HepG2 (cell line): Measurements from ENCODE around the gene PYCARD. TPM values are rescaled to one million over a fixed set of nuclear protein-coding genes. Genes with fewer than 3 reads are reported as not detected.
A peak's percentile ranks its signal among the peaks of the same experiment; 100 is the strongest.

Experiments used
- CBX2 ChIP-seq, 2 experiments: fragments of 200-600 bp in 1 of 2; sonication (generic); formaldehyde crosslinking in 1 of 2; IDR thresholded peaks; 2 replicates each; pipeline versions ENCODE4 v1.7.0 to v1.8.1; 2018 to 2022; ENCODE audit warnings: low read depth in 2 of 2, low read length in 1 of 2, mild to moderate bottlenecking in 1 of 2, missing genetic modification reagents in 1 of 2
- HIC2 ChIP-seq: sonication (generic); formaldehyde crosslinking; IDR thresholded peaks from 2 replicates; pipeline ENCODE4 v1.9.0; 2022; ENCODE audit warnings: low read depth, missing genetic modification reagents
- HNF4G ChIP-seq, 2 experiments: sonication (generic) in 1 of 2; formaldehyde crosslinking in 1 of 2; IDR thresholded peaks; 2 replicates each; pipeline versions ENCODE4 v1.4.0 to v1.6.1; 2011 to 2020; ENCODE audit warnings: borderline replicate concordance in 2 of 2, low read depth in 2 of 2, mild to moderate bottlenecking in 2 of 2, low read length in 1 of 2, missing genetic modification reagents in 1 of 2, moderate library complexity in 1 of 2
- NKX3-1 ChIP-seq: sonication (generic); formaldehyde crosslinking; IDR thresholded peaks from 2 replicates; pipeline ENCODE4 v1.5.0; 2020; ENCODE audit warnings: missing genetic modification reagents
- NR2C2 ChIP-seq: sonication (generic); formaldehyde crosslinking; IDR thresholded peaks from 2 replicates; pipeline ENCODE4 v1.4.0; 2020; ENCODE audit warnings: missing genetic modification reagents, mild to moderate bottlenecking, moderate library complexity, borderline replicate concordance
- NR2F6 ChIP-seq, 2 experiments: IDR thresholded peaks; 2 replicates each; pipeline ENCODE4 v1.6.1; 2016; ENCODE audit warnings: antibody characterized with exemption in 1 of 2, mild to moderate bottlenecking in 1 of 2
- SOX5 ChIP-seq: IDR thresholded peaks from 2 replicates; pipeline ENCODE4 v1.6.1; 2016; ENCODE audit warnings: borderline replicate concordance
- ZMYM2 ChIP-seq: sonication (generic); formaldehyde crosslinking; IDR thresholded peaks from 2 replicates; pipeline ENCODE4 v1.8.0; 2022; ENCODE audit warnings: mild to moderate bottlenecking, missing genetic modification reagents
- ZNF337 ChIP-seq: sonication (generic); formaldehyde crosslinking; IDR thresholded peaks from 2 replicates; pipeline ENCODE4 v1.5.1; 2020; ENCODE audit warnings: missing genetic modification reagents, low read depth, mild to moderate bottlenecking, borderline replicate concordance
- ZNF441 ChIP-seq: sonication (generic); formaldehyde crosslinking; IDR thresholded peaks from 2 replicates; pipeline ENCODE4 v1.7.0; 2021; ENCODE audit warnings: missing genetic modification reagents, borderline replicate concordance
- ZNF672 ChIP-seq: sonication (generic); formaldehyde crosslinking; IDR thresholded peaks from 2 replicates; pipeline ENCODE4 v1.8.1; 2022; ENCODE audit warnings: missing genetic modification reagents
- ZSCAN21 ChIP-seq: sonication (generic); formaldehyde crosslinking; IDR thresholded peaks from 2 replicates; pipeline ENCODE4 v1.8.0; 2022; ENCODE audit warnings: mild to moderate bottlenecking, missing genetic modification reagents, moderate library complexity, borderline replicate concordance
- polyA plus RNA-seq, 8 experiments: library from polyadenylated mRNA; depleted of rRNA in 3 of 8; stranded (reverse) in 7 of 8; unstranded in 1 of 8; fragments of >200 nt; fragmentation: Illumina TruSeq in 4 of 8; extraction: Trizol in 4 of 8; gene quantifications; 2 replicates each; pipeline versions ENCODE4 v1.2.1 to v1.2.3, GENCODE V29; 2011 to 2016; ENCODE audit warnings: low read depth in 4 of 8, missing spikeins in 1 of 8, mixed read lengths in 1 of 8; ENCODE audit not compliant: insufficient read depth in 1 of 8
- total RNA-seq, 5 experiments: library from RNA; depleted of rRNA; stranded (reverse); fragments of >200 nt; fragmentation: Illumina TruSeq; extraction: Trizol; gene quantifications; 2 replicates each; pipeline ENCODE4 v1.2.3, GENCODE V29; 2016; ENCODE audit warnings: low read depth in 1 of 5
- TF ChIP-seq, protein P1 (sequence below): sonication (generic); formaldehyde crosslinking; IDR thresholded peaks from 2 replicates; pipeline ENCODE4 v1.4.0; 2020; ENCODE audit warnings: missing genetic modification reagents, low read depth, mild to moderate bottlenecking, borderline replicate concordance

Gene PYCARD
- total and polyA plus RNA-seq, 2 of the 13 experiments (the other 11 are each of a cell fraction or from before 2014, with no cell fraction given), result 4.8 to 9.2 TPM

DNA sequence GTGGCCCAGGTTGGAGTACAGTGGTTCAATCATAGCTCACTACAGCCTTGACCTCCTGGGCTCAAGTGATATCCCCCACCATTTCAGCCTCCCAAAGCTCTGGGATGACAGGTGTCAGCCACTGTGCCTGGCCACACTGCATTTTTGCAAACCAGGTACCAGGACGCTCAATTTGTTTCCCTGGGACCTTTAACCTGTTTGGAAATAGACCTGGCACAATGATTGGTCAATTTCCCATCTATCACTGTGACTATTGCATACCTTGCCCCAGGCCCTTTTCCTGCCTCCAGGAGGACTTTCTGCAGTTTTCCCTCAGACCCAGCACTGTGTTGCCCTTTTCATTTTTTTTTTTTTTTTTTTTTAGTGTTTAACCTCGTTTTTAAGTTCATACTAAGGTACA lies 33.7 kb downstream of the PYCARD start (continued):
- TF ChIP-seq HIC2 (CRISPR knock-in tag) (0 out of 2 replicates have a peak, but pooled peaks have one; percentile 17), CBX2 (IDR thresholded peaks at IDR 0.05; ENCODE audit: low read depth, low read length) (no peak), CBX2 (CRISPR knock-in tag; IDR thresholded peaks at IDR 0.05; ENCODE audit: low read depth) (no peak), ZNF672 (CRISPR knock-in tag) (no peak), ZNF337 (CRISPR knock-in tag) (no peak), NR2F6 (IDR thresholded peaks at IDR 0.05) (no peak), NR2F6 (CRISPR knock-in tag; IDR thresholded peaks at IDR 0.05) (peak; percentile 57; the same call in 1 of the 2 replicates), NKX3-1 (CRISPR knock-in tag) (no peak), HNF4G (IDR thresholded peaks at IDR 0.05; ENCODE audit: borderline replicate concordance, low read depth, low read length) (peak; percentile 43; the same call in 1 of the 2 replicates), HNF4G (CRISPR knock-in tag; IDR thresholded peaks at IDR 0.05; ENCODE audit: borderline replicate concordance, low read depth) (no peak), ZSCAN21 (CRISPR knock-in tag) (no peak), ZMYM2 (no peak), ZNF441 (CRISPR knock-in tag) (0 out of 2 replicates have a peak, but pooled peaks have one; percentile 22), SOX5 (CRISPR knock-in tag) (peak; percentile 1; the same call in 1 of the 2 replicates), NR2C2 (CRISPR knock-in tag) (peak; percentile 51; the same call in 1 of the 2 replicates)
- TF ChIP-seq, protein P1, sequence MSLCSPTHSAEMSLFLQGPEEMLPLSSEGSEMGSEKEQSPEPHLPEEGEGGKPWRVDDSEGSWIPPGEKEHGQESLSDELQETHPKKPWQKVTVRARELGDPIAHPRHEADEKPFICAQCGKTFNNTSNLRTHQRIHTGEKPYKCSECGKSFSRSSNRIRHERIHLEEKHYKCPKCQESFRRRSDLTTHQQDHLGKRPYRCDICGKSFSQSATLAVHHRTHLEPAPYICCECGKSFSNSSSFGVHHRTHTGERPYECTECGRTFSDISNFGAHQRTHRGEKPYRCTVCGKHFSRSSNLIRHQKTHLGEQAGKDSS (CRISPR knock-in tag), result no peak
